HEK293 (cell line): ENCODE results near the gene HSDL2.

Experiments used
- ZBTB17 ChIP-seq: fragments of 450-650 bp; formaldehyde crosslinking; IDR thresholded peaks from 2 replicates; pipeline ENCODE4 v1.5.1; 2016; ENCODE audit warnings: missing biosample characterization, missing genetic modification characterization
- ZNF274 ChIP-seq, 2 experiments: fragments of 200-500 bp in 1 of 2; fragments of 450-650 bp in 1 of 2; sonication (Bioruptor generic) in 1 of 2; formaldehyde crosslinking in 1 of 2; IDR thresholded peaks; 2 replicates each; pipeline versions ENCODE4 v1.5.1 to v1.6.1; 2014 to 2016; ENCODE audit warnings: borderline replicate concordance in 1 of 2, inconsistent platforms in 1 of 2, low read length in 1 of 2, missing biosample characterization in 1 of 2, missing genetic modification characterization in 1 of 2
- ZNF335 ChIP-seq: fragments of 450-650 bp; formaldehyde crosslinking; conservative IDR thresholded peaks from 2 replicates; pipeline ENCODE4 v1.5.1; 2016; ENCODE audit warnings: missing biosample characterization, missing genetic modification characterization
- ZNF37A ChIP-seq: fragments of 450-650 bp; IDR thresholded peaks from 2 replicates; pipeline ENCODE4 v1.5.1; 2018; ENCODE audit warnings: missing biosample characterization, missing genetic modification characterization
- TF ChIP-seq, protein P1 (sequence below): fragments of 450-650 bp; formaldehyde crosslinking; IDR thresholded peaks from 2 replicates; pipeline ENCODE4 v1.5.1; 2016; ENCODE audit warnings: missing biosample characterization, missing genetic modification characterization
- TF ChIP-seq, protein P2 (sequence below): fragments of 450-650 bp; formaldehyde crosslinking; IDR thresholded peaks from 2 replicates; pipeline ENCODE4 v1.5.1; 2016; ENCODE audit warnings: missing biosample characterization, missing genetic modification characterization
- TF ChIP-seq, protein P3 (sequence below): fragments of 450-650 bp; formaldehyde crosslinking; IDR thresholded peaks from 2 replicates; pipeline ENCODE4 v1.5.1; 2016; ENCODE audit warnings: missing biosample characterization, missing genetic modification characterization
- TF ChIP-seq, protein P4 (sequence below): fragments of 450-650 bp; formaldehyde crosslinking; IDR thresholded peaks from 2 replicates; pipeline ENCODE4 v1.5.1; 2016; ENCODE audit warnings: missing biosample characterization, missing genetic modification characterization, low read depth
- TF ChIP-seq, protein P5 (sequence below): fragments of 450-650 bp; formaldehyde crosslinking; IDR thresholded peaks from 2 replicates; pipeline ENCODE4 v1.5.0; 2017; ENCODE audit warnings: missing biosample characterization, missing genetic modification characterization, borderline replicate concordance
- TF ChIP-seq, protein P6 (sequence below): fragments of 450-650 bp; formaldehyde crosslinking; IDR thresholded peaks from 2 replicates; pipeline ENCODE4 v1.5.1; 2016; ENCODE audit warnings: missing biosample characterization, missing genetic modification characterization, borderline replicate concordance

DNA sequence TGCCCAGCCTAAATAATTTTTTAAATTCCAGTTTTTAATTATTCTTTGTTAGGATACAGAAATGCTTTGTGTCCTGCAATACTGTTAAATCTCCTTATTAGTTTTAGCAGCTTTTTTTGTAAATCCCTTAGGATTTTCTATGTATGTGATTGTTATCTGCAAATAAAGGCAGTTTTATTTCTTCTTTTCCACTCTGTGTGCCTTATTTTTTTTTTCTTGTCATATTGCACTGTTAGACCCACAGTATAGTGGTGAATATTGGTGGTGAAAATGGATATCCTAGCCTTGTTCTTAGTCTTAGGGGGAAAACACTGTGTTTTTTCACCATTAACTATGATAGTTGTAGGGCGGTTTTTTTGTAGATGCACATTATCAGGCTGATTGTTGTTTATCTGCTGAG lies 95.4 kb downstream of the HSDL2 start:
- TF ChIP-seq, protein P1, sequence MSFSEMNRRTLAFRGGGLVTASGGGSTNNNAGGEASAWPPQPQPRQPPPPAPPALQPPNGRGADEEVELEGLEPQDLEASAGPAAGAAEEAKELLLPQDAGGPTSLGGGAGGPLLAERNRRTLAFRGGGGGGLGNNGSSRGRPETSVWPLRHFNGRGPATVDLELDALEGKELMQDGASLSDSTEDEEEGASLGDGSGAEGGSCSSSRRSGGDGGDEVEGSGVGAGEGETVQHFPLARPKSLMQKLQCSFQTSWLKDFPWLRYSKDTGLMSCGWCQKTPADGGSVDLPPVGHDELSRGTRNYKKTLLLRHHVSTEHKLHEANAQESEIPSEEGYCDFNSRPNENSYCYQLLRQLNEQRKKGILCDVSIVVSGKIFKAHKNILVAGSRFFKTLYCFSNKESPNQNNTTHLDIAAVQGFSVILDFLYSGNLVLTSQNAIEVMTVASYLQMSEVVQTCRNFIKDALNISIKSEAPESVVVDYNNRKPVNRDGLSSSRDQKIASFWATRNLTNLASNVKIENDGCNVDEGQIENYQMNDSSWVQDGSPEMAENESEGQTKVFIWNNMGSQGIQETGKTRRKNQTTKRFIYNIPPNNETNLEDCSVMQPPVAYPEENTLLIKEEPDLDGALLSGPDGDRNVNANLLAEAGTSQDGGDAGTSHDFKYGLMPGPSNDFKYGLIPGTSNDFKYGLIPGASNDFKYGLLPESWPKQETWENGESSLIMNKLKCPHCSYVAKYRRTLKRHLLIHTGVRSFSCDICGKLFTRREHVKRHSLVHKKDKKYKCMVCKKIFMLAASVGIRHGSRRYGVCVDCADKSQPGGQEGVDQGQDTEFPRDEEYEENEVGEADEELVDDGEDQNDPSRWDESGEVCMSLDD (tag by site-specific recombination) = no peak
- TF ChIP-seq, protein P2, sequence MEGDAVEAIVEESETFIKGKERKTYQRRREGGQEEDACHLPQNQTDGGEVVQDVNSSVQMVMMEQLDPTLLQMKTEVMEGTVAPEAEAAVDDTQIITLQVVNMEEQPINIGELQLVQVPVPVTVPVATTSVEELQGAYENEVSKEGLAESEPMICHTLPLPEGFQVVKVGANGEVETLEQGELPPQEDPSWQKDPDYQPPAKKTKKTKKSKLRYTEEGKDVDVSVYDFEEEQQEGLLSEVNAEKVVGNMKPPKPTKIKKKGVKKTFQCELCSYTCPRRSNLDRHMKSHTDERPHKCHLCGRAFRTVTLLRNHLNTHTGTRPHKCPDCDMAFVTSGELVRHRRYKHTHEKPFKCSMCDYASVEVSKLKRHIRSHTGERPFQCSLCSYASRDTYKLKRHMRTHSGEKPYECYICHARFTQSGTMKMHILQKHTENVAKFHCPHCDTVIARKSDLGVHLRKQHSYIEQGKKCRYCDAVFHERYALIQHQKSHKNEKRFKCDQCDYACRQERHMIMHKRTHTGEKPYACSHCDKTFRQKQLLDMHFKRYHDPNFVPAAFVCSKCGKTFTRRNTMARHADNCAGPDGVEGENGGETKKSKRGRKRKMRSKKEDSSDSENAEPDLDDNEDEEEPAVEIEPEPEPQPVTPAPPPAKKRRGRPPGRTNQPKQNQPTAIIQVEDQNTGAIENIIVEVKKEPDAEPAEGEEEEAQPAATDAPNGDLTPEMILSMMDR (tag by site-specific recombination) = no peak
- TF ChIP-seq, protein P3, sequence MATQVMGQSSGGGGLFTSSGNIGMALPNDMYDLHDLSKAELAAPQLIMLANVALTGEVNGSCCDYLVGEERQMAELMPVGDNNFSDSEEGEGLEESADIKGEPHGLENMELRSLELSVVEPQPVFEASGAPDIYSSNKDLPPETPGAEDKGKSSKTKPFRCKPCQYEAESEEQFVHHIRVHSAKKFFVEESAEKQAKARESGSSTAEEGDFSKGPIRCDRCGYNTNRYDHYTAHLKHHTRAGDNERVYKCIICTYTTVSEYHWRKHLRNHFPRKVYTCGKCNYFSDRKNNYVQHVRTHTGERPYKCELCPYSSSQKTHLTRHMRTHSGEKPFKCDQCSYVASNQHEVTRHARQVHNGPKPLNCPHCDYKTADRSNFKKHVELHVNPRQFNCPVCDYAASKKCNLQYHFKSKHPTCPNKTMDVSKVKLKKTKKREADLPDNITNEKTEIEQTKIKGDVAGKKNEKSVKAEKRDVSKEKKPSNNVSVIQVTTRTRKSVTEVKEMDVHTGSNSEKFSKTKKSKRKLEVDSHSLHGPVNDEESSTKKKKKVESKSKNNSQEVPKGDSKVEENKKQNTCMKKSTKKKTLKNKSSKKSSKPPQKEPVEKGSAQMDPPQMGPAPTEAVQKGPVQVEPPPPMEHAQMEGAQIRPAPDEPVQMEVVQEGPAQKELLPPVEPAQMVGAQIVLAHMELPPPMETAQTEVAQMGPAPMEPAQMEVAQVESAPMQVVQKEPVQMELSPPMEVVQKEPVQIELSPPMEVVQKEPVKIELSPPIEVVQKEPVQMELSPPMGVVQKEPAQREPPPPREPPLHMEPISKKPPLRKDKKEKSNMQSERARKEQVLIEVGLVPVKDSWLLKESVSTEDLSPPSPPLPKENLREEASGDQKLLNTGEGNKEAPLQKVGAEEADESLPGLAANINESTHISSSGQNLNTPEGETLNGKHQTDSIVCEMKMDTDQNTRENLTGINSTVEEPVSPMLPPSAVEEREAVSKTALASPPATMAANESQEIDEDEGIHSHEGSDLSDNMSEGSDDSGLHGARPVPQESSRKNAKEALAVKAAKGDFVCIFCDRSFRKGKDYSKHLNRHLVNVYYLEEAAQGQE (tag by site-specific recombination) = no peak
- no peak for TF ChIP-seq ZNF274 (IDR thresholded peaks at IDR 0.05; ENCODE audit: low read length)
- no peak for TF ChIP-seq ZNF274 (tag by site-specific recombination; IDR thresholded peaks at IDR 0.05; ENCODE audit: borderline replicate concordance)
- TF ChIP-seq, protein P4, sequence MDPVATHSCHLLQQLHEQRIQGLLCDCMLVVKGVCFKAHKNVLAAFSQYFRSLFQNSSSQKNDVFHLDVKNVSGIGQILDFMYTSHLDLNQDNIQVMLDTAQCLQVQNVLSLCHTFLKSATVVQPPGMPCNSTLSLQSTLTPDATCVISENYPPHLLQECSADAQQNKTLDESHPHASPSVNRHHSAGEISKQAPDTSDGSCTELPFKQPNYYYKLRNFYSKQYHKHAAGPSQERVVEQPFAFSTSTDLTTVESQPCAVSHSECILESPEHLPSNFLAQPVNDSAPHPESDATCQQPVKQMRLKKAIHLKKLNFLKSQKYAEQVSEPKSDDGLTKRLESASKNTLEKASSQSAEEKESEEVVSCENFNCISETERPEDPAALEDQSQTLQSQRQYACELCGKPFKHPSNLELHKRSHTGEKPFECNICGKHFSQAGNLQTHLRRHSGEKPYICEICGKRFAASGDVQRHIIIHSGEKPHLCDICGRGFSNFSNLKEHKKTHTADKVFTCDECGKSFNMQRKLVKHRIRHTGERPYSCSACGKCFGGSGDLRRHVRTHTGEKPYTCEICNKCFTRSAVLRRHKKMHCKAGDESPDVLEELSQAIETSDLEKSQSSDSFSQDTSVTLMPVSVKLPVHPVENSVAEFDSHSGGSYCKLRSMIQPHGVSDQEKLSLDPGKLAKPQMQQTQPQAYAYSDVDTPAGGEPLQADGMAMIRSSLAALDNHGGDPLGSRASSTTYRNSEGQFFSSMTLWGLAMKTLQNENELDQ (tag by site-specific recombination) = no peak
- TF ChIP-seq, protein P5, sequence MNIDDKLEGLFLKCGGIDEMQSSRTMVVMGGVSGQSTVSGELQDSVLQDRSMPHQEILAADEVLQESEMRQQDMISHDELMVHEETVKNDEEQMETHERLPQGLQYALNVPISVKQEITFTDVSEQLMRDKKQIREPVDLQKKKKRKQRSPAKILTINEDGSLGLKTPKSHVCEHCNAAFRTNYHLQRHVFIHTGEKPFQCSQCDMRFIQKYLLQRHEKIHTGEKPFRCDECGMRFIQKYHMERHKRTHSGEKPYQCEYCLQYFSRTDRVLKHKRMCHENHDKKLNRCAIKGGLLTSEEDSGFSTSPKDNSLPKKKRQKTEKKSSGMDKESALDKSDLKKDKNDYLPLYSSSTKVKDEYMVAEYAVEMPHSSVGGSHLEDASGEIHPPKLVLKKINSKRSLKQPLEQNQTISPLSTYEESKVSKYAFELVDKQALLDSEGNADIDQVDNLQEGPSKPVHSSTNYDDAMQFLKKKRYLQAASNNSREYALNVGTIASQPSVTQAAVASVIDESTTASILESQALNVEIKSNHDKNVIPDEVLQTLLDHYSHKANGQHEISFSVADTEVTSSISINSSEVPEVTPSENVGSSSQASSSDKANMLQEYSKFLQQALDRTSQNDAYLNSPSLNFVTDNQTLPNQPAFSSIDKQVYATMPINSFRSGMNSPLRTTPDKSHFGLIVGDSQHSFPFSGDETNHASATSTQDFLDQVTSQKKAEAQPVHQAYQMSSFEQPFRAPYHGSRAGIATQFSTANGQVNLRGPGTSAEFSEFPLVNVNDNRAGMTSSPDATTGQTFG (tag by site-specific recombination) = no peak
- no peak for TF ChIP-seq ZNF37A (tag by site-specific recombination)
- TF ChIP-seq ZNF335 = no peak
- TF ChIP-seq, protein P6, sequence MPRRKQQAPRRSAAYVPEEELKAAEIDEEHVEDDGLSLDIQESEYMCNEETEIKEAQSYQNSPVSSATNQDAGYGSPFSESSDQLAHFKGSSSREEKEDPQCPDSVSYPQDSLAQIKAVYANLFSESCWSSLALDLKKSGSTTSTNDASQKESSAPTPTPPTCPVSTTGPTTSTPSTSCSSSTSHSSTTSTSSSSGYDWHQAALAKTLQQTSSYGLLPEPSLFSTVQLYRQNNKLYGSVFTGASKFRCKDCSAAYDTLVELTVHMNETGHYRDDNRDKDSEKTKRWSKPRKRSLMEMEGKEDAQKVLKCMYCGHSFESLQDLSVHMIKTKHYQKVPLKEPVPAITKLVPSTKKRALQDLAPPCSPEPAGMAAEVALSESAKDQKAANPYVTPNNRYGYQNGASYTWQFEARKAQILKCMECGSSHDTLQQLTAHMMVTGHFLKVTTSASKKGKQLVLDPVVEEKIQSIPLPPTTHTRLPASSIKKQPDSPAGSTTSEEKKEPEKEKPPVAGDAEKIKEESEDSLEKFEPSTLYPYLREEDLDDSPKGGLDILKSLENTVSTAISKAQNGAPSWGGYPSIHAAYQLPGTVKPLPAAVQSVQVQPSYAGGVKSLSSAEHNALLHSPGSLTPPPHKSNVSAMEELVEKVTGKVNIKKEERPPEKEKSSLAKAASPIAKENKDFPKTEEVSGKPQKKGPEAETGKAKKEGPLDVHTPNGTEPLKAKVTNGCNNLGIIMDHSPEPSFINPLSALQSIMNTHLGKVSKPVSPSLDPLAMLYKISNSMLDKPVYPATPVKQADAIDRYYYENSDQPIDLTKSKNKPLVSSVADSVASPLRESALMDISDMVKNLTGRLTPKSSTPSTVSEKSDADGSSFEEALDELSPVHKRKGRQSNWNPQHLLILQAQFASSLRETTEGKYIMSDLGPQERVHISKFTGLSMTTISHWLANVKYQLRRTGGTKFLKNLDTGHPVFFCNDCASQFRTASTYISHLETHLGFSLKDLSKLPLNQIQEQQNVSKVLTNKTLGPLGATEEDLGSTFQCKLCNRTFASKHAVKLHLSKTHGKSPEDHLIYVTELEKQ (tag by site-specific recombination) = no peak
- no peak for TF ChIP-seq ZBTB17
